ENCODE data around the gene ROPN1B. TPM values are rescaled to one million over a fixed set of nuclear protein-coding genes. Genes with fewer than 3 reads are reported as not detected.

Gene ROPN1B
- total and polyA plus RNA-seq, 12 donors = 1.2 to 4.7 (median 3.2) TPM

GRCh38 chr3:126019683-126020082, 50.7 kb downstream of the ROPN1B start:
- no peaks in the 10 kb centered on the region for H3K9me3 ChIP-seq
- no peak for DNase-seq
- intact Hi-C loops (cut with DNase I) = no loop called here
- peaks cover 0 to 55% (median 13%) of the 10 kb centered on the region in 9 donors for H3K36me3 ChIP-seq
- no peak overlapping the region for H3K4me3 ChIP-seq
- peaks cover 0 to 3% (median 0%) of the 10 kb centered on the region in 9 donors for H3K4me1 ChIP-seq
- no peak for ATAC-seq
- TF ChIP-seq, protein P1, sequence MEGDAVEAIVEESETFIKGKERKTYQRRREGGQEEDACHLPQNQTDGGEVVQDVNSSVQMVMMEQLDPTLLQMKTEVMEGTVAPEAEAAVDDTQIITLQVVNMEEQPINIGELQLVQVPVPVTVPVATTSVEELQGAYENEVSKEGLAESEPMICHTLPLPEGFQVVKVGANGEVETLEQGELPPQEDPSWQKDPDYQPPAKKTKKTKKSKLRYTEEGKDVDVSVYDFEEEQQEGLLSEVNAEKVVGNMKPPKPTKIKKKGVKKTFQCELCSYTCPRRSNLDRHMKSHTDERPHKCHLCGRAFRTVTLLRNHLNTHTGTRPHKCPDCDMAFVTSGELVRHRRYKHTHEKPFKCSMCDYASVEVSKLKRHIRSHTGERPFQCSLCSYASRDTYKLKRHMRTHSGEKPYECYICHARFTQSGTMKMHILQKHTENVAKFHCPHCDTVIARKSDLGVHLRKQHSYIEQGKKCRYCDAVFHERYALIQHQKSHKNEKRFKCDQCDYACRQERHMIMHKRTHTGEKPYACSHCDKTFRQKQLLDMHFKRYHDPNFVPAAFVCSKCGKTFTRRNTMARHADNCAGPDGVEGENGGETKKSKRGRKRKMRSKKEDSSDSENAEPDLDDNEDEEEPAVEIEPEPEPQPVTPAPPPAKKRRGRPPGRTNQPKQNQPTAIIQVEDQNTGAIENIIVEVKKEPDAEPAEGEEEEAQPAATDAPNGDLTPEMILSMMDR (IDR thresholded peaks at IDR 0.05) = no peak
- H3K27me3 ChIP-seq = no peaks in the 10 kb centered on the region
- 87 to 97% methylated on average over 5 of the region's 5 CpGs for WGBS, 2 donors
- H3K27ac ChIP-seq = no peak overlapping the region

- ATAC-seq (peak in 5 of 8 donors; percentile 32 to 73 (median 50)), DNase-seq (no peak)
- Histone ChIP-seq H3K27ac (no peak overlapping the region), H3K9me3 (no peaks in the 10 kb centered on the region), H3K4me3 (no peak overlapping the region), H3K4me1 (peaks cover 0 to 3% (median 0%) of the 10 kb centered on the region in 9 donors), H3K27me3 (no peaks in the 10 kb centered on the region), H3K36me3 (peaks cover 0 to 55% (median 9%) of the 10 kb centered on the region in 9 donors)
- 55 to 68% methylated on average over 5 of the region's 5 CpGs for WGBS, 2 donors
- TF ChIP-seq, protein P1 (IDR thresholded peaks at IDR 0.05) = no peak
- intact Hi-C loops (cut with DNase I) = no loop called here
Measured at GRCh38 chr3:126021224-126021623, 52.2 kb downstream of the ROPN1B start.

- DNase-seq (no peak), ATAC-seq (no peak)
- Histone ChIP-seq H3K27ac (no peak overlapping the region), H3K36me3 (peaks cover 0 to 50% (median 7%) of the 10 kb centered on the region in 9 donors), H3K4me1 (peaks cover 0 to 3% (median 0%) of the 10 kb centered on the region in 9 donors), H3K4me3 (no peak overlapping the region), H3K27me3 (no peaks in the 10 kb centered on the region), H3K9me3 (no peaks in the 10 kb centered on the region)
- TF ChIP-seq, protein P1 (IDR thresholded peaks at IDR 0.05) = no peak
- intact Hi-C loops (cut with DNase I) = no loop called here
- 96% methylated on average over 1 of the region's 1 CpG for WGBS, 2 donors
Measured at GRCh38 chr3:126021702-126022101, 52.7 kb downstream of the ROPN1B start.

DNA sequence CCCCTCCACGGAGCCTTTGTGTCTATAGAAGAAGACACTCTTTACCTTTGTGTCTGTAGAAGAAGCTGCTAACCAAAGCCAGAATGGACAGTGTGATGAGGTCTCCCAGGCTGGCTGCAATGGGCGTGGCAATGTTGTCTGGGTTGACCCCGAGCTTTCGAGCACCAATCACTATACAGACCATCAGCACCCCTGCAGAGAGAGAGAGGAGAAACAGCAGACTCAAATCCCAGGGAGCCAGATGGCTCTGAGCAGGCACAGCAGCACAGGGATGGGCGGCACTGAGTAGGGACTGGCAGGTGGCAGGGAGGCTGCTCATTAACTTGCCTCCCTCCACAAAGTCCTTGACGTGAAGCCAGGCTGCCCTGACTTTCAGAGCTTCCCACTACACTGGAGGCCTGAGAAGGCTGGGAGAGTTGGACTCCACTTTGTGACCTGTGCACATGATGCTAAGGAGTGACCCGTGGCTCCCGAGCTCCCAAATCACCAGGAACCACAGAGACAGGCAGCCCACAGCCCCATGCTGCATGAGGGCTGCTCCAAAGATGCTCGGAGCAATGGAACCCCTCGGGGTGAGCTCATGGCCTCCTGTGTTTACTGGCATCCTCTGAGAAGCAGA, 53.9 kb downstream of the ROPN1B start:
- Histone ChIP-seq H3K27me3 (no peaks in the 10 kb centered on the region), H3K27ac (no peak overlapping the region), H3K4me3 (no peak overlapping the region), H3K4me1 (peaks cover 0 to 3% (median 0%) of the 10 kb centered on the region in 9 donors), H3K9me3 (peaks cover 0 to 6% (median 1%) of the 10 kb centered on the region in 11 donors), H3K36me3 (peaks cover 0 to 49% (median 12%) of the 10 kb centered on the region in 9 donors)
- intact Hi-C loops (cut with DNase I) = no loop called here
- WGBS, 2 donors = 91% methylated on average over 10 of the region's 10 CpGs
- no peak for DNase-seq
- TF ChIP-seq, protein P1 (IDR thresholded peaks at IDR 0.05) = no peak
- ATAC-seq = no peak
